HG02981 (cell line): ENCODE measurements around the gene SUPT3H.
A peak's percentile ranks its signal among the peaks of the same experiment; 100 is the strongest.

ENCODE experiments used
- ATAC-seq: cut with Tn5 transposase; IDR thresholded peaks from one replicate; pipeline ENCODE4 v1.9.1; 2021; ENCODE audit warnings: mild to moderate bottlenecking, moderate library complexity; ENCODE audit not compliant: unreplicated experiment

The SUPT3H gene

GRCh38 chr6:45377554-45378333, at the start of gene SUPT3H:
SUPT3H (minus strand) TSS chr6:45377934.
- peak; percentile 84 for ATAC-seq

GRCh38 chr6:45426251-45426650, 48.5 kb upstream of the SUPT3H start:
- no peak for ATAC-seq

GRCh38 chr6:45424451-45424861, 46.7 kb upstream of the SUPT3H start:
- ATAC-seq, result no peak

GRCh38 chr6:45423824-45424450, 46.2 kb upstream of the SUPT3H start:
- no peak for ATAC-seq

GRCh38 chr6:45423111-45423823, 45.5 kb upstream of the SUPT3H start:
- no peak for ATAC-seq

GRCh38 chr6:45422503-45423110, 44.9 kb upstream of the SUPT3H start:
- ATAC-seq, result no peak

GRCh38 chr6:45421709-45422502, 44.2 kb upstream of the SUPT3H start:
- no peak for ATAC-seq

GRCh38 chr6:45420909-45421708, 43.4 kb upstream of the SUPT3H start:
- ATAC-seq, result no peak

- ATAC-seq, result no peak
These were observed 42.6 kb upstream of the SUPT3H start for GRCh38 chr6:45420083-45420908.

GRCh38 chr6:45419571-45420082, 41.9 kb upstream of the SUPT3H start:
- no peak for ATAC-seq

GRCh38 chr6:45417436-45417835, 39.7 kb upstream of the SUPT3H start:
- no peak for ATAC-seq

GRCh38 chr6:45416700-45417099, 39.0 kb upstream of the SUPT3H start:
- no peak for ATAC-seq

- no peak for ATAC-seq
These were observed 38.2 kb upstream of the SUPT3H start for GRCh38 chr6:45415788-45416518.

GRCh38 chr6:45415315-45415714, 37.6 kb upstream of the SUPT3H start:
- no peak for ATAC-seq

- no peak for ATAC-seq
These were observed 34.2 kb upstream of the SUPT3H start for GRCh38 chr6:45411959-45412358.

GRCh38 chr6:45400021-45400420, 22.3 kb upstream of the SUPT3H start:
- no peak for ATAC-seq

GRCh38 chr6:45398075-45398813, 20.5 kb upstream of the SUPT3H start:
- no peak for ATAC-seq
